Heart left ventricle (tissue), 13 donors: Measurements from ENCODE around the gene SETD3.

Source experiments
- CTCF ChIP-seq, 12 donors: fragments of 200-600 bp; sonication (generic) in 4 of 12; IDR thresholded peaks; one replicate each; pipeline versions ENCODE4 v1.5.0 to v1.8.0; 2018 to 2022; ENCODE audit warnings: antibody characterized with exemption in 12 of 12, mild to moderate bottlenecking in 5 of 12
- POLR2A ChIP-seq, 2 donors: fragments of 450-650 bp; IDR thresholded peaks; one replicate each; pipeline ENCODE4 v1.6.1; 2017; ENCODE audit warnings: antibody characterized with exemption in 2 of 2, mild to moderate bottlenecking in 2 of 2, moderate library complexity in 2 of 2
- donor health status: ischemic (EF 13 %, LVEDD 7.1; RV severe dilation, severe dysfunction).
- donor health status: DM: no; HTN: yes; CAD: no.
- donor health status: DM: no; HTN: no; CAD: no.
- donor health status: ischemic (EF 25% LVEDD 6.9; RV normal size, moderate dysfunction).
- donor health status: ischemic (EF 25% LVEDD 5.7; RV mildly dilated, moderate dysfunction).
- donor health status: ischemic (EF 35%, LVEDD 5.7; RV mildly dilated, moderate dysfunction).
- donor health status: nonischemic (EF 11% LVEDD 7.7; RV severe dilation, severe dysfunction).
- donor health status: DM: yes; HTN: yes; CAD: no.
- donor health status: PGD.
- donor health status: ischemic (EF 29% LVEDD 5.4; RV normal size, mild dysfunction).
- donor health status: nonischemic (EF 23%, LVEDD 6.1; RV moderate dilation, normal function).

GRCh38 chr14:99463974-99464373, 16.7 kb downstream of the SETD3 start:
- TF ChIP-seq CTCF (IDR thresholded peaks at IDR 0.05): no peak
- TF ChIP-seq POLR2A (IDR thresholded peaks at IDR 0.05): no peak
